ENCODE results near the gene CDC42BPG. TPM values are rescaled to one million over a fixed set of nuclear protein-coding genes. Genes with fewer than 3 reads are reported as not detected.

CDC42BPG gene
- total and polyA plus RNA-seq, 2 of the 8 experiments (the other 6 are each of a cell fraction or from before 2014, with no cell fraction given), result 3.7 to 10.6 TPM

- TF ChIP-seq, protein P1, sequence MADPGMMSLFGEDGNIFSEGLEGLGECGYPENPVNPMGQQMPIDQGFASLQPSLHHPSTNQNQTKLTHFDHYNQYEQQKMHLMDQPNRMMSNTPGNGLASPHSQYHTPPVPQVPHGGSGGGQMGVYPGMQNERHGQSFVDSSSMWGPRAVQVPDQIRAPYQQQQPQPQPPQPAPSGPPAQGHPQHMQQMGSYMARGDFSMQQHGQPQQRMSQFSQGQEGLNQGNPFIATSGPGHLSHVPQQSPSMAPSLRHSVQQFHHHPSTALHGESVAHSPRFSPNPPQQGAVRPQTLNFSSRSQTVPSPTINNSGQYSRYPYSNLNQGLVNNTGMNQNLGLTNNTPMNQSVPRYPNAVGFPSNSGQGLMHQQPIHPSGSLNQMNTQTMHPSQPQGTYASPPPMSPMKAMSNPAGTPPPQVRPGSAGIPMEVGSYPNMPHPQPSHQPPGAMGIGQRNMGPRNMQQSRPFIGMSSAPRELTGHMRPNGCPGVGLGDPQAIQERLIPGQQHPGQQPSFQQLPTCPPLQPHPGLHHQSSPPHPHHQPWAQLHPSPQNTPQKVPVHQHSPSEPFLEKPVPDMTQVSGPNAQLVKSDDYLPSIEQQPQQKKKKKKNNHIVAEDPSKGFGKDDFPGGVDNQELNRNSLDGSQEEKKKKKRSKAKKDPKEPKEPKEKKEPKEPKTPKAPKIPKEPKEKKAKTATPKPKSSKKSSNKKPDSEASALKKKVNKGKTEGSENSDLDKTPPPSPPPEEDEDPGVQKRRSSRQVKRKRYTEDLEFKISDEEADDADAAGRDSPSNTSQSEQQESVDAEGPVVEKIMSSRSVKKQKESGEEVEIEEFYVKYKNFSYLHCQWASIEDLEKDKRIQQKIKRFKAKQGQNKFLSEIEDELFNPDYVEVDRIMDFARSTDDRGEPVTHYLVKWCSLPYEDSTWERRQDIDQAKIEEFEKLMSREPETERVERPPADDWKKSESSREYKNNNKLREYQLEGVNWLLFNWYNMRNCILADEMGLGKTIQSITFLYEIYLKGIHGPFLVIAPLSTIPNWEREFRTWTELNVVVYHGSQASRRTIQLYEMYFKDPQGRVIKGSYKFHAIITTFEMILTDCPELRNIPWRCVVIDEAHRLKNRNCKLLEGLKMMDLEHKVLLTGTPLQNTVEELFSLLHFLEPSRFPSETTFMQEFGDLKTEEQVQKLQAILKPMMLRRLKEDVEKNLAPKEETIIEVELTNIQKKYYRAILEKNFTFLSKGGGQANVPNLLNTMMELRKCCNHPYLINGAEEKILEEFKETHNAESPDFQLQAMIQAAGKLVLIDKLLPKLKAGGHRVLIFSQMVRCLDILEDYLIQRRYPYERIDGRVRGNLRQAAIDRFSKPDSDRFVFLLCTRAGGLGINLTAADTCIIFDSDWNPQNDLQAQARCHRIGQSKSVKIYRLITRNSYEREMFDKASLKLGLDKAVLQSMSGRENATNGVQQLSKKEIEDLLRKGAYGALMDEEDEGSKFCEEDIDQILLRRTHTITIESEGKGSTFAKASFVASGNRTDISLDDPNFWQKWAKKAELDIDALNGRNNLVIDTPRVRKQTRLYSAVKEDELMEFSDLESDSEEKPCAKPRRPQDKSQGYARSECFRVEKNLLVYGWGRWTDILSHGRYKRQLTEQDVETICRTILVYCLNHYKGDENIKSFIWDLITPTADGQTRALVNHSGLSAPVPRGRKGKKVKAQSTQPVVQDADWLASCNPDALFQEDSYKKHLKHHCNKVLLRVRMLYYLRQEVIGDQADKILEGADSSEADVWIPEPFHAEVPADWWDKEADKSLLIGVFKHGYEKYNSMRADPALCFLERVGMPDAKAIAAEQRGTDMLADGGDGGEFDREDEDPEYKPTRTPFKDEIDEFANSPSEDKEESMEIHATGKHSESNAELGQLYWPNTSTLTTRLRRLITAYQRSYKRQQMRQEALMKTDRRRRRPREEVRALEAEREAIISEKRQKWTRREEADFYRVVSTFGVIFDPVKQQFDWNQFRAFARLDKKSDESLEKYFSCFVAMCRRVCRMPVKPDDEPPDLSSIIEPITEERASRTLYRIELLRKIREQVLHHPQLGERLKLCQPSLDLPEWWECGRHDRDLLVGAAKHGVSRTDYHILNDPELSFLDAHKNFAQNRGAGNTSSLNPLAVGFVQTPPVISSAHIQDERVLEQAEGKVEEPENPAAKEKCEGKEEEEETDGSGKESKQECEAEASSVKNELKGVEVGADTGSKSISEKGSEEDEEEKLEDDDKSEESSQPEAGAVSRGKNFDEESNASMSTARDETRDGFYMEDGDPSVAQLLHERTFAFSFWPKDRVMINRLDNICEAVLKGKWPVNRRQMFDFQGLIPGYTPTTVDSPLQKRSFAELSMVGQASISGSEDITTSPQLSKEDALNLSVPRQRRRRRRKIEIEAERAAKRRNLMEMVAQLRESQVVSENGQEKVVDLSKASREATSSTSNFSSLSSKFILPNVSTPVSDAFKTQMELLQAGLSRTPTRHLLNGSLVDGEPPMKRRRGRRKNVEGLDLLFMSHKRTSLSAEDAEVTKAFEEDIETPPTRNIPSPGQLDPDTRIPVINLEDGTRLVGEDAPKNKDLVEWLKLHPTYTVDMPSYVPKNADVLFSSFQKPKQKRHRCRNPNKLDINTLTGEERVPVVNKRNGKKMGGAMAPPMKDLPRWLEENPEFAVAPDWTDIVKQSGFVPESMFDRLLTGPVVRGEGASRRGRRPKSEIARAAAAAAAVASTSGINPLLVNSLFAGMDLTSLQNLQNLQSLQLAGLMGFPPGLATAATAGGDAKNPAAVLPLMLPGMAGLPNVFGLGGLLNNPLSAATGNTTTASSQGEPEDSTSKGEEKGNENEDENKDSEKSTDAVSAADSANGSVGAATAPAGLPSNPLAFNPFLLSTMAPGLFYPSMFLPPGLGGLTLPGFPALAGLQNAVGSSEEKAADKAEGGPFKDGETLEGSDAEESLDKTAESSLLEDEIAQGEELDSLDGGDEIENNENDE (IDR thresholded peaks at IDR 0.05; ENCODE audit: insufficient replicate concordance, low read length), result no peak
- no peak for TF ChIP-seq SP1 (IDR thresholded peaks at IDR 0.05; ENCODE audit: low read depth, low read length)
- no peak for TF ChIP-seq KDM1A (IDR thresholded peaks at IDR 0.05; ENCODE audit: borderline replicate concordance, low read length)
- TF ChIP-seq KDM5A (IDR thresholded peaks at IDR 0.05; ENCODE audit: low read length), result no peak
- no peak for TF ChIP-seq ZNF274 (IDR thresholded peaks at IDR 0.05; ENCODE audit: borderline replicate concordance, extremely low read depth, low read length)
- TF ChIP-seq, protein P2, sequence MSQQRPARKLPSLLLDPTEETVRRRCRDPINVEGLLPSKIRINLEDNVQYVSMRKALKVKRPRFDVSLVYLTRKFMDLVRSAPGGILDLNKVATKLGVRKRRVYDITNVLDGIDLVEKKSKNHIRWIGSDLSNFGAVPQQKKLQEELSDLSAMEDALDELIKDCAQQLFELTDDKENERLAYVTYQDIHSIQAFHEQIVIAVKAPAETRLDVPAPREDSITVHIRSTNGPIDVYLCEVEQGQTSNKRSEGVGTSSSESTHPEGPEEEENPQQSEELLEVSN (IDR thresholded peaks at IDR 0.05), result no peak
- TF ChIP-seq HDAC6 (IDR thresholded peaks at IDR 0.05; ENCODE audit: low read depth, low read length), result no peak
- no peak for TF ChIP-seq SIRT6 (IDR thresholded peaks at IDR 0.05; ENCODE audit: low read length)
- TF ChIP-seq KDM4A (IDR thresholded peaks at IDR 0.05; ENCODE audit: low read depth, low read length, severe bottlenecking), result no peak
- TF ChIP-seq EP300 (IDR thresholded peaks at IDR 0.05; ENCODE audit: borderline replicate concordance in 1 of 2, low read depth in 2 of 2, low read length in 2 of 2), result no peak
Observed at GRCh38 chr11:64853709-64854108, 9.3 kb upstream of the CDC42BPG start (continued).
